Mesothelial cell of epicardium (in vitro differentiated cells): ENCODE results near the gene LRIG2. TPM values are rescaled to one million over a fixed set of nuclear protein-coding genes. Genes with fewer than 3 reads are reported as not detected.

Source experiments
- DNase-seq, 2 experiments: peaks; one replicate each; pipeline ENCODE4 v3.0.0; 2021; ENCODE audit warnings: low spot score in 2 of 2; ENCODE audit not compliant: unreplicated experiment in 2 of 2
- H3K27ac Mint-ChIP-seq: 2 replicates; pipeline ENCODE4 v1.8.0; 2021; ENCODE audit warnings: mixed read lengths
- H3K27me3 Mint-ChIP-seq: 2 replicates; pipeline ENCODE4 v1.8.0; 2021; ENCODE audit warnings: low read depth, mixed read lengths
- H3K36me3 Mint-ChIP-seq: 2 replicates; pipeline ENCODE4 v1.8.0; 2021; ENCODE audit warnings: mixed read lengths
- H3K4me1 Mint-ChIP-seq: 2 replicates; pipeline ENCODE4 v1.8.0; 2021; ENCODE audit warnings: mixed read lengths
- H3K4me3 Mint-ChIP-seq: 2 replicates; pipeline ENCODE4 v1.8.0; 2021; ENCODE audit warnings: mild to moderate bottlenecking, moderate library complexity, mixed read lengths
- H3K9me3 Mint-ChIP-seq: 2 replicates; pipeline ENCODE4 v1.8.0; 2021; ENCODE audit warnings: mixed read lengths
- CTCF ChIP-seq: fragments of 200-600 bp; sonication (generic); IDR thresholded peaks from one replicate; pipeline ENCODE4 v1.5.0; 2021; ENCODE audit warnings: antibody characterized with exemption; ENCODE audit not compliant: unreplicated experiment
- total RNA-seq: library from RNA; stranded (reverse); gene quantifications from 3 replicates; pipeline ENCODE4 v1.2.1, GENCODE V29; 2021

Gene LRIG2
- total RNA-seq, 1 donor from 2014 or later = 31.0 TPM

- no peak for TF ChIP-seq CTCF
- DNase-seq = no peak
- no peaks in the 10 kb centered on the region for H3K27me3 Mint-ChIP-seq
- H3K27ac Mint-ChIP-seq = peak overlapping the region; percentile 18
- H3K36me3 Mint-ChIP-seq = peaks cover 46% of the 10 kb centered on the region
- H3K4me3 Mint-ChIP-seq = no peak overlapping the region
- no peaks in the 10 kb centered on the region for H3K4me1 Mint-ChIP-seq
- H3K9me3 Mint-ChIP-seq = no peaks in the 10 kb centered on the region
Observed at GRCh38 chr1:113106910-113107309, 33.9 kb downstream of the LRIG2 start.

GRCh38 chr1:113109908-113110554, 37.0 kb downstream of the LRIG2 start:
- Mint-ChIP-seq H3K27ac (peak overlapping the region; percentile 24), H3K9me3 (no peaks in the 10 kb centered on the region), H3K36me3 (peaks cover 41% of the 10 kb centered on the region), H3K4me3 (no peak overlapping the region), H3K27me3 (no peaks in the 10 kb centered on the region), H3K4me1 (no peaks in the 10 kb centered on the region)
- no peak for TF ChIP-seq CTCF
- no peak for DNase-seq

- H3K9me3 Mint-ChIP-seq = no peaks in the 10 kb centered on the region
- H3K27ac Mint-ChIP-seq = no peak overlapping the region
- no peaks in the 10 kb centered on the region for H3K4me1 Mint-ChIP-seq
- H3K36me3 Mint-ChIP-seq = peaks cover 56% of the 10 kb centered on the region
- no peaks in the 10 kb centered on the region for H3K27me3 Mint-ChIP-seq
- no peak for DNase-seq
- TF ChIP-seq CTCF = no peak
- H3K4me3 Mint-ChIP-seq = no peak overlapping the region
Observed at GRCh38 chr1:113118266-113118665, 45.3 kb downstream of the LRIG2 start.

DNA sequence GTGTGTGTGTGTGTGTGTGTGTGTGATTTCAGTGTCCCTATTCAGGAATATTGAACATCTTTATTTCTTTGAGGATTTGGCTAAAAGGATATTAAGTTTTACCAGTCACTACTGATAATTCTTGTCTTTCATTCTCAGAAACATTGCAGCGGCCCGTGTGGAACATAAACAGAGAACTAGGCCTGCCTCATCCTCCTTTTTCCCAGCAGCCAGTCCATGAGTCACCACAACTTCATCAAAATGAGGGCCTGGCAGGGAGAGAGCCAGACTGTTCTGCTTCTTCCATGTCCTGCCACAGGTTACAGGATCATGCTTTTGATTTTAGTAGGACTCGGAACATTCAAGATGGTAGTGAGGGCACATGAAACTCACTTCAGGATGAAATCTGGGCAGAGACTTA, 50.7 kb downstream of the LRIG2 start:
- TF ChIP-seq CTCF = no peak
- DNase-seq = no peak
- Mint-ChIP-seq H3K4me1 (no peaks in the 10 kb centered on the region), H3K27me3 (no peaks in the 10 kb centered on the region), H3K27ac (no peak overlapping the region), H3K36me3 (peaks cover 47% of the 10 kb centered on the region), H3K4me3 (no peak overlapping the region), H3K9me3 (no peaks in the 10 kb centered on the region)

DNA sequence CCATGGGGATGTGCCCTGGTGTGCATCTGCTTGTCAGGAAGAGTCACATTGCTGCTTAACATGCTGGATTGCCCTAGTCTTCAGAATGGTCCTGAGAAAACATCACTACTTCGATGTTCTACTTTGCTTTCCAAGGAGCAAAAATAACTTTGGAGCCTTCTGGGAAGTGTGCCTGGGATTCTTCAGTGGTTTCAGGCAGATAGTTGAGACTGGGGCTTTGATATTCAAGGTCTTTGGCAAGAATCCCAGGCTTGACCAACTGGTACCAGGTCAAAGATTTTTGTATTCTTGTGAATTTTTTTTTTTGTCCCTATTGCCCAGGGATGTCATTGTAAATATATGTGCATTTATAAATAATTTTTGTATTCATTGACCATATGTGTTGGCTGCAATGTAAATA, 51.4 kb downstream of the LRIG2 start:
- Mint-ChIP-seq H3K27me3 (no peaks in the 10 kb centered on the region), H3K27ac (no peak overlapping the region), H3K4me3 (no peak overlapping the region), H3K9me3 (no peaks in the 10 kb centered on the region), H3K4me1 (no peaks in the 10 kb centered on the region), H3K36me3 (peaks cover 42% of the 10 kb centered on the region)
- TF ChIP-seq CTCF = no peak
- DNase-seq = no peak

- DNase-seq = no peak
- no peak for TF ChIP-seq CTCF
- Mint-ChIP-seq H3K4me3 (no peak overlapping the region), H3K4me1 (no peaks in the 10 kb centered on the region), H3K9me3 (no peaks in the 10 kb centered on the region), H3K27ac (no peak overlapping the region), H3K36me3 (peaks cover 46% of the 10 kb centered on the region), H3K27me3 (no peaks in the 10 kb centered on the region)
Observed at GRCh38 chr1:113125517-113125916, 52.5 kb downstream of the LRIG2 start.
